ENCODE measurements around the gene OSBPL1A.

The OSBPL1A gene

GRCh38 chr18:24266131-24266530, 131.5 kb downstream of the OSBPL1A start:
- no peaks in the 10 kb centered on the region for H3K27me3 ChIP-seq (replicated peaks)
- in situ Hi-C loops (cut with HindIII; ENCODE audit: low pct_ligation_motif_present, low sequenced_read_pairs), result no loop called here
- H3K4me3 ChIP-seq (ENCODE audit: low read depth, low read length), result no peak overlapping the region
- no peaks in the 10 kb centered on the region for H3K36me3 ChIP-seq (replicated peaks)
- TF ChIP-seq CTCF (IDR thresholded peaks at IDR 0.05; ENCODE audit: low read depth, low read length, missing control alignments), result no peak
- no peak overlapping the region for H3K27ac ChIP-seq
- no peak for DNase-seq

- in situ Hi-C loops (cut with HindIII; ENCODE audit: low pct_ligation_motif_present, low sequenced_read_pairs), result no loop called here
- DNase-seq, result no peak
- no peak overlapping the region for H3K4me3 ChIP-seq (ENCODE audit: low read depth, low read length)
- no peak for TF ChIP-seq CTCF (IDR thresholded peaks at IDR 0.05; ENCODE audit: low read depth, low read length, missing control alignments)
- no peaks in the 10 kb centered on the region for H3K27me3 ChIP-seq (replicated peaks)
- H3K27ac ChIP-seq, result no peak overlapping the region
- no peaks in the 10 kb centered on the region for H3K36me3 ChIP-seq (replicated peaks)
Observed at GRCh38 chr18:24265502-24266064, 132.0 kb downstream of the OSBPL1A start.

GRCh38 chr18:24263050-24263449, 134.6 kb downstream of the OSBPL1A start:
- no peak for TF ChIP-seq CTCF (IDR thresholded peaks at IDR 0.05; ENCODE audit: low read depth, low read length, missing control alignments)
- in situ Hi-C loops (cut with HindIII; ENCODE audit: low pct_ligation_motif_present, low sequenced_read_pairs), result no loop called here
- no peak for DNase-seq
- Histone ChIP-seq H3K4me3 (ENCODE audit: low read depth, low read length) (no peak overlapping the region), H3K27ac (no peak overlapping the region), H3K27me3 (replicated peaks) (no peaks in the 10 kb centered on the region), H3K36me3 (replicated peaks) (no peaks in the 10 kb centered on the region)

- H3K36me3 ChIP-seq (replicated peaks), result no peaks in the 10 kb centered on the region
- H3K27me3 ChIP-seq (replicated peaks), result no peaks in the 10 kb centered on the region
- H3K4me3 ChIP-seq (ENCODE audit: low read depth, low read length), result no peak overlapping the region
- DNase-seq, result no peak
- TF ChIP-seq CTCF (IDR thresholded peaks at IDR 0.05; ENCODE audit: low read depth, low read length, missing control alignments), result no peak
- in situ Hi-C loops (cut with HindIII; ENCODE audit: low pct_ligation_motif_present, low sequenced_read_pairs), result no loop called here
- no peak overlapping the region for H3K27ac ChIP-seq
Observed at GRCh38 chr18:24262087-24262486, 135.5 kb downstream of the OSBPL1A start.

GRCh38 chr18:24259869-24260641, 137.6 kb downstream of the OSBPL1A start:
- Histone ChIP-seq H3K27me3 (replicated peaks) (no peaks in the 10 kb centered on the region), H3K27ac (no peak overlapping the region), H3K36me3 (replicated peaks) (no peaks in the 10 kb centered on the region), H3K4me3 (ENCODE audit: low read depth, low read length) (no peak overlapping the region)
- no peak for TF ChIP-seq CTCF (IDR thresholded peaks at IDR 0.05; ENCODE audit: low read depth, low read length, missing control alignments)
- DNase-seq, result no peak
- in situ Hi-C loops (cut with HindIII; ENCODE audit: low pct_ligation_motif_present, low sequenced_read_pairs), result no loop called here
